NB4 (cell line): ENCODE data around the gene ZFP92.

ENCODE experiments used
- MAX ChIP-seq: IDR thresholded peaks from 2 replicates; pipeline ENCODE4 v1.6.1; 2011; ENCODE audit warnings: low read depth, low read length
- TF ChIP-seq, protein P1 (sequence below): IDR thresholded peaks from one replicate; pipeline ENCODE4 v1.5.1; 2012; ENCODE audit warnings: low read depth, low read length

- TF ChIP-seq, protein P1, sequence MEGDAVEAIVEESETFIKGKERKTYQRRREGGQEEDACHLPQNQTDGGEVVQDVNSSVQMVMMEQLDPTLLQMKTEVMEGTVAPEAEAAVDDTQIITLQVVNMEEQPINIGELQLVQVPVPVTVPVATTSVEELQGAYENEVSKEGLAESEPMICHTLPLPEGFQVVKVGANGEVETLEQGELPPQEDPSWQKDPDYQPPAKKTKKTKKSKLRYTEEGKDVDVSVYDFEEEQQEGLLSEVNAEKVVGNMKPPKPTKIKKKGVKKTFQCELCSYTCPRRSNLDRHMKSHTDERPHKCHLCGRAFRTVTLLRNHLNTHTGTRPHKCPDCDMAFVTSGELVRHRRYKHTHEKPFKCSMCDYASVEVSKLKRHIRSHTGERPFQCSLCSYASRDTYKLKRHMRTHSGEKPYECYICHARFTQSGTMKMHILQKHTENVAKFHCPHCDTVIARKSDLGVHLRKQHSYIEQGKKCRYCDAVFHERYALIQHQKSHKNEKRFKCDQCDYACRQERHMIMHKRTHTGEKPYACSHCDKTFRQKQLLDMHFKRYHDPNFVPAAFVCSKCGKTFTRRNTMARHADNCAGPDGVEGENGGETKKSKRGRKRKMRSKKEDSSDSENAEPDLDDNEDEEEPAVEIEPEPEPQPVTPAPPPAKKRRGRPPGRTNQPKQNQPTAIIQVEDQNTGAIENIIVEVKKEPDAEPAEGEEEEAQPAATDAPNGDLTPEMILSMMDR = no peak
- TF ChIP-seq MAX = no peak
Observed at GRCh38 chrX:153387987-153388721, 23.1 kb upstream of the ZFP92 start.
